ENCODE results near the gene GPM6B. TPM values are rescaled to one million over a fixed set of nuclear protein-coding genes. Genes with fewer than 3 reads are reported as not detected.

The GPM6B gene
- polyA plus RNA-seq, 1 donor from 2014 or later: 205 TPM

DNA sequence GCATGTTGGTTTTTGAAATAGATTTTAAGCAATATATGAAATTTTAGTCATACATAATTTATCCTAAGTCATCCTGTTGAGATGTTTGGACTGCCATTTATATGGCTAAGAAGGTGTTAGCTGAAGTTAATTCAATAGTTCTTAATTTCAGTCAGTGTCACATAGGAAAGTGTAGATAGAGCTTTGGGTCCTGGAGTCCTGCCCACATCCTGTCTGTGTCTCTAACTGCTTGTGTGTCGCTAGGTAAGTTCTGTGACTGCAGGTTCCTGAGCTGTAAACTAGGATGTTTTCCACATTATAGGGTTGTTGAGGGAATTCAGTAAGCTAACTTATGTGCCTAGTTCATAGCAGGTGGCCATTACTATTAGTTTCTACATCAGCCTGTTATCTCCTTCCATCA, 61.6 kb downstream of the GPM6B start:
- H3K27ac ChIP-seq (ENCODE audit: low read length): no peak overlapping the region
- TF ChIP-seq MXI1 (conservative IDR thresholded peaks at IDR 0.05; ENCODE audit: poor library complexity, severe bottlenecking) (no peak), SMC3 (conservative IDR thresholded peaks at IDR 0.05; ENCODE audit: poor library complexity) (no peak)

DNA sequence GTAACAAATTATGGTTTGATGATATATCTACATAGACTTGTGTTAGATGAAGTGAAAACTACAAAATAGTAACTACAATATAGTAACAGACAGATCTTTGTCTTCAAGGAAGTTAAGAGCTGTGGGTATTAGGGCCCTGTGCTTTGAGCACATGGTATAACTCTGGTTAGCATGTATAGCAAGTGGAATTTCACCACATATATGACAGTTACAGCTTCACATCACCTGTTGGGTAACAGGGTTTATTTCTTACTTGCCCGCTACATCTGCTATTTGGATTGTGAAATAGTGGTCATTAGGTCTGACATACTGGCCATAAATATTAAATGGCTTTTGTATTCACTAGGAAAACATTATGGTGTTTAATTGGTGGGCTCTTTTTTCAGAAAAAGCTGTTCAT, 62.1 kb downstream of the GPM6B start:
- H3K27me3 ChIP-seq (ENCODE audit: insufficient read depth, low read depth, low read length): no peaks in the 10 kb centered on the region
- H4K20me1 ChIP-seq (ENCODE audit: insufficient read depth): no peaks in the 10 kb centered on the region
- TF ChIP-seq TAF1 (IDR thresholded peaks at IDR 0.05; ENCODE audit: low read depth) (no peak), EP300 (conservative IDR thresholded peaks at IDR 0.05; ENCODE audit: poor library complexity, severe bottlenecking) (no peak), SMC3 (conservative IDR thresholded peaks at IDR 0.05; ENCODE audit: poor library complexity) (no peak), RAD21 (conservative IDR thresholded peaks at IDR 0.05) (no peak), POLR2AphosphoS5 (IDR thresholded peaks at IDR 0.05) (no peak), EZH2 (IDR thresholded peaks at IDR 0.05; ENCODE audit: borderline replicate concordance, insufficient read depth, low read length, poor library complexity, severe bottlenecking) (no peak), MXI1 (conservative IDR thresholded peaks at IDR 0.05; ENCODE audit: poor library complexity, severe bottlenecking) (no peak)
- TF ChIP-seq, protein P1, sequence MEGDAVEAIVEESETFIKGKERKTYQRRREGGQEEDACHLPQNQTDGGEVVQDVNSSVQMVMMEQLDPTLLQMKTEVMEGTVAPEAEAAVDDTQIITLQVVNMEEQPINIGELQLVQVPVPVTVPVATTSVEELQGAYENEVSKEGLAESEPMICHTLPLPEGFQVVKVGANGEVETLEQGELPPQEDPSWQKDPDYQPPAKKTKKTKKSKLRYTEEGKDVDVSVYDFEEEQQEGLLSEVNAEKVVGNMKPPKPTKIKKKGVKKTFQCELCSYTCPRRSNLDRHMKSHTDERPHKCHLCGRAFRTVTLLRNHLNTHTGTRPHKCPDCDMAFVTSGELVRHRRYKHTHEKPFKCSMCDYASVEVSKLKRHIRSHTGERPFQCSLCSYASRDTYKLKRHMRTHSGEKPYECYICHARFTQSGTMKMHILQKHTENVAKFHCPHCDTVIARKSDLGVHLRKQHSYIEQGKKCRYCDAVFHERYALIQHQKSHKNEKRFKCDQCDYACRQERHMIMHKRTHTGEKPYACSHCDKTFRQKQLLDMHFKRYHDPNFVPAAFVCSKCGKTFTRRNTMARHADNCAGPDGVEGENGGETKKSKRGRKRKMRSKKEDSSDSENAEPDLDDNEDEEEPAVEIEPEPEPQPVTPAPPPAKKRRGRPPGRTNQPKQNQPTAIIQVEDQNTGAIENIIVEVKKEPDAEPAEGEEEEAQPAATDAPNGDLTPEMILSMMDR (IDR thresholded peaks at IDR 0.05; ENCODE audit: poor library complexity, severe bottlenecking): no peak
- TF ChIP-seq, protein P2, sequence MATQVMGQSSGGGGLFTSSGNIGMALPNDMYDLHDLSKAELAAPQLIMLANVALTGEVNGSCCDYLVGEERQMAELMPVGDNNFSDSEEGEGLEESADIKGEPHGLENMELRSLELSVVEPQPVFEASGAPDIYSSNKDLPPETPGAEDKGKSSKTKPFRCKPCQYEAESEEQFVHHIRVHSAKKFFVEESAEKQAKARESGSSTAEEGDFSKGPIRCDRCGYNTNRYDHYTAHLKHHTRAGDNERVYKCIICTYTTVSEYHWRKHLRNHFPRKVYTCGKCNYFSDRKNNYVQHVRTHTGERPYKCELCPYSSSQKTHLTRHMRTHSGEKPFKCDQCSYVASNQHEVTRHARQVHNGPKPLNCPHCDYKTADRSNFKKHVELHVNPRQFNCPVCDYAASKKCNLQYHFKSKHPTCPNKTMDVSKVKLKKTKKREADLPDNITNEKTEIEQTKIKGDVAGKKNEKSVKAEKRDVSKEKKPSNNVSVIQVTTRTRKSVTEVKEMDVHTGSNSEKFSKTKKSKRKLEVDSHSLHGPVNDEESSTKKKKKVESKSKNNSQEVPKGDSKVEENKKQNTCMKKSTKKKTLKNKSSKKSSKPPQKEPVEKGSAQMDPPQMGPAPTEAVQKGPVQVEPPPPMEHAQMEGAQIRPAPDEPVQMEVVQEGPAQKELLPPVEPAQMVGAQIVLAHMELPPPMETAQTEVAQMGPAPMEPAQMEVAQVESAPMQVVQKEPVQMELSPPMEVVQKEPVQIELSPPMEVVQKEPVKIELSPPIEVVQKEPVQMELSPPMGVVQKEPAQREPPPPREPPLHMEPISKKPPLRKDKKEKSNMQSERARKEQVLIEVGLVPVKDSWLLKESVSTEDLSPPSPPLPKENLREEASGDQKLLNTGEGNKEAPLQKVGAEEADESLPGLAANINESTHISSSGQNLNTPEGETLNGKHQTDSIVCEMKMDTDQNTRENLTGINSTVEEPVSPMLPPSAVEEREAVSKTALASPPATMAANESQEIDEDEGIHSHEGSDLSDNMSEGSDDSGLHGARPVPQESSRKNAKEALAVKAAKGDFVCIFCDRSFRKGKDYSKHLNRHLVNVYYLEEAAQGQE (IDR thresholded peaks at IDR 0.05; ENCODE audit: borderline replicate concordance): no peak
- no peaks in the 10 kb centered on the region for H3F3A ChIP-seq (ENCODE audit: insufficient read depth, low read length, poor library complexity, severe bottlenecking)
- H3K79me2 ChIP-seq (replicated peaks; ENCODE audit: insufficient read depth, low read length): no peaks in the 10 kb centered on the region
- no peak overlapping the region for H2AFZ ChIP-seq (ENCODE audit: low read depth, low read length)
- H3K9me3 ChIP-seq (ENCODE audit: low read length): no peaks in the 10 kb centered on the region
- no peaks in the 10 kb centered on the region for H3K9me2 ChIP-seq (ENCODE audit: insufficient read depth, low read length)
- no peak overlapping the region for H3K4me3 ChIP-seq (ENCODE audit: low read length)
- no peak overlapping the region for H3K9ac ChIP-seq (ENCODE audit: low read length)
- H3K4me2 ChIP-seq (ENCODE audit: low read length): no peak overlapping the region
- H3K36me3 ChIP-seq (ENCODE audit: insufficient read depth, low read length): no peaks in the 10 kb centered on the region
- no peak overlapping the region for H3K27ac ChIP-seq (ENCODE audit: low read length)

More for the DNA sequence above, 61.6 kb downstream of the GPM6B start:
- H2AFZ ChIP-seq (ENCODE audit: low read depth, low read length): no peak overlapping the region
- H3K36me3 ChIP-seq (ENCODE audit: insufficient read depth, low read length): no peaks in the 10 kb centered on the region
- no peaks in the 10 kb centered on the region for H3K79me2 ChIP-seq (replicated peaks; ENCODE audit: insufficient read depth, low read length)
- no peaks in the 10 kb centered on the region for H3K9me3 ChIP-seq (ENCODE audit: low read length)
- no peaks in the 10 kb centered on the region for H3K9me2 ChIP-seq (ENCODE audit: insufficient read depth, low read length)
- no peak overlapping the region for H3K9ac ChIP-seq (ENCODE audit: low read length)
- H3K27me3 ChIP-seq (ENCODE audit: insufficient read depth, low read depth, low read length): no peaks in the 10 kb centered on the region
- no peaks in the 10 kb centered on the region for H4K20me1 ChIP-seq (ENCODE audit: insufficient read depth)
- H3K4me3 ChIP-seq (ENCODE audit: low read length): no peak overlapping the region
- H3F3A ChIP-seq (ENCODE audit: insufficient read depth, low read length, poor library complexity, severe bottlenecking): no peaks in the 10 kb centered on the region
- no peak overlapping the region for H3K4me2 ChIP-seq (ENCODE audit: low read length)

DNA sequence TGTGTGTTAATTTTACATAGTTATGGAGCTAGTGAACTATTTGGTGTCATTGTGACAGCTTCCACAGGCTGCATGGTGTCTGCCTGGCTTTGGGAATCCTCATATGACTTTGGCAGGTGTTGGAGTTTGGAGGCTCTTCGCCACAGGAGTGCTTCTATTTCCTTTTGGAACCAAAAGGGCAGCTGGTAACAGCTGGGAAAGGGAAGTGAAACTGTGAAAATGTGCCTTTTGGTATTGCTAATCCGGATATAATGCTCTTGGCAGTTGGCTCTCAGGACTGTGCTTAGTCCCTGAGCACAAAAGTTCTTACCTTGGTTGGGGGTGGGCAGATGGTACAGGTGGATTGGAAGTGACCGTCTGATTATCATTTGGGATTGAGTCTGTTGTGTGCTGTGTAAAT, 64.2 kb downstream of the GPM6B start:
- Histone ChIP-seq H3K9me3 (ENCODE audit: low read length) (no peaks in the 10 kb centered on the region), H3K4me2 (ENCODE audit: low read length) (no peak overlapping the region), H3K36me3 (ENCODE audit: insufficient read depth, low read length) (no peaks in the 10 kb centered on the region), H3K27me3 (ENCODE audit: insufficient read depth, low read depth, low read length) (no peaks in the 10 kb centered on the region), H2AFZ (ENCODE audit: low read depth, low read length) (no peak overlapping the region), H3K79me2 (replicated peaks; ENCODE audit: insufficient read depth, low read length) (no peaks in the 10 kb centered on the region), H4K20me1 (ENCODE audit: insufficient read depth) (no peaks in the 10 kb centered on the region), H3K27ac (ENCODE audit: low read length) (no peak overlapping the region), H3K9ac (ENCODE audit: low read length) (no peak overlapping the region), H3K9me2 (ENCODE audit: insufficient read depth, low read length) (no peaks in the 10 kb centered on the region), H3F3A (ENCODE audit: insufficient read depth, low read length, poor library complexity, severe bottlenecking) (no peaks in the 10 kb centered on the region), H3K4me3 (ENCODE audit: low read length) (no peak overlapping the region)
- TF ChIP-seq, protein P2 (IDR thresholded peaks at IDR 0.05; ENCODE audit: borderline replicate concordance): no peak
- TF ChIP-seq EP300 (conservative IDR thresholded peaks at IDR 0.05; ENCODE audit: poor library complexity, severe bottlenecking) (no peak), RAD21 (conservative IDR thresholded peaks at IDR 0.05) (no peak)
